Measurements from ENCODE around the gene YJEFN3.

GRCh38 chr19:19485998-19486290 lies 42.8 kb upstream of the YJEFN3 start:
- TF ChIP-seq CTCF (conservative IDR thresholded peaks at IDR 0.05 in 1 of 2, IDR thresholded peaks at IDR 0.05 in 1 of 2; ENCODE audit: extremely low read depth in 1 of 2, insufficient read depth in 1 of 2, low read depth in 1 of 2, low read length in 2 of 2): no peak
- TF ChIP-seq EZH2 (IDR thresholded peaks at IDR 0.05; ENCODE audit: borderline replicate concordance, low read length): no peak
